Left lung (tissue), 10 donors: ENCODE data around the gene SPTBN4. TPM values are rescaled to one million over a fixed set of nuclear protein-coding genes. Genes with fewer than 3 reads are reported as not detected.
"Not testable (repeated sequence)": the region's sequence is repeated elsewhere in the genome, so short reads cannot be mapped to it uniquely, and the experiment has no call there.

Experiments
- ATAC-seq: fragments of 200-7000 bp; cut with Tn5 transposase; one replicate; pipeline ENCODE4 v1.9.1; 2020; ENCODE audit warnings: moderate library complexity
- DNase-seq, 4 donors: peaks; one replicate each; pipeline ENCODE4 v3.0.0-alpha.2; 2013 to 2020
- H3K27ac ChIP-seq, 2 donors: fragments of 200-600 bp; sonication (generic) in 1 of 2; one replicate each; pipeline versions ENCODE4 v1.5.0 to v1.8.0; 2020 to 2021
- H3K27me3 ChIP-seq, 2 donors: fragments of 200-600 bp; sonication (generic) in 1 of 2; one replicate each; pipeline versions ENCODE4 v1.5.0 to v1.8.0; 2020 to 2021
- H3K36me3 ChIP-seq, 2 donors: fragments of 200-600 bp; sonication (generic) in 1 of 2; one replicate each; pipeline versions ENCODE4 v1.5.0 to v1.8.0; 2020 to 2021
- H3K4me1 ChIP-seq, 2 donors: fragments of 200-600 bp; one replicate each; pipeline ENCODE4 v1.8.0; 2021
- H3K4me3 ChIP-seq, 2 donors: fragments of 200-600 bp; sonication (generic) in 1 of 2; one replicate each; pipeline versions ENCODE4 v1.5.0 to v1.8.0; 2020 to 2021; ENCODE audit warnings: mild to moderate bottlenecking in 1 of 2
- H3K9me3 ChIP-seq, 2 donors: fragments of 200-600 bp; sonication (generic) in 1 of 2; one replicate each; pipeline versions ENCODE4 v1.5.0 to v1.8.0; 2020 to 2021
- CTCF ChIP-seq, 2 donors: fragments of 200-600 bp; sonication (generic) in 1 of 2; IDR thresholded peaks; one replicate each; pipeline versions ENCODE4 v1.5.0 to v1.8.0; 2021; ENCODE audit warnings: antibody characterized with exemption in 2 of 2
- intact Hi-C, 2 donors: fragments of 100-400 bp; cut with DNase I; formaldehyde crosslinking; loops; one replicate each; pipeline versions ENCODE4 v1.11.2 to v1.14.2; 2022
- polyA plus RNA-seq, 6 donors: library from polyadenylated mRNA; unstranded; fragments of 120-200 nt; gene quantifications; one replicate each; pipeline ENCODE4 v1.2.1, GENCODE V29; 2013; ENCODE audit not compliant: insufficient read length in 6 of 6
- total RNA-seq, 2 donors: library from RNA; stranded (reverse); fragmentation: NEBNext Ultra II Directional; extraction: Animal tissue kit (Norgen Biotek cat#: 25700); gene quantifications; one replicate each; pipeline ENCODE4 v1.2.1, GENCODE V29; 2021
- donor health status: DM: no; HTN: yes; CAD: no.
- donor health status: DM: no; HTN: no; CAD: no.

SPTBN4 gene
- total and polyA plus RNA-seq, 8 donors = 0.42 to 2.5 (median 1.3) TPM

DNA sequence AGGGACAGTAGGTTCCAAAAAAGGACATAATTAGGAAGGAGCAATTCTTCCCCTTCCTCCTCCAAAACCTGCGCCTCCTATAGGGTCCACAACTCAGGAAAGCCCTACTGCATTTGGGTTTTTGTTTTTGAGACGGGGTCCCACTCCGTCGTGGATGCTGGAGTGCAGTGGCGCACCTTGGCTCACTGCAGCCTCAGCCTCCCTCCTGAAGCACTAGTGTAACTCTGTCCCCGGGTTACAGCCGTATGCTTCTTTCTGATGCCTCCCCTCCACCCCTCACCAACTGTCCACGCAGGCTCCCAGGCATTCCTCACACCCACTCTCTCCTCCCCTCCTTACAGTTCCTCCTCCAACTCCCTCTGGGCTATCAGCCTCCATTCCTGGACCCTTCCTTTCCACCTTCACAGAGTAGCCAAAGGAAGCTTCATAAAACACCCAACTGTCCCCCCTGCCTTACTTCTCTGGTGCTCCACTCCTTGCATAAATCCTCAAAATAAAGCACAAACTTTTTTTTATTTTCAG, 20.5 kb upstream of the SPTBN4 start:
- DNase-seq = no peak
- H3K9me3 ChIP-seq = no peaks in the 10 kb centered on the region
- intact Hi-C loops = no loop called here
- H3K4me1 ChIP-seq = peaks cover 7 to 21% of the 10 kb centered on the region in 2 donors
- peaks cover 0 to 51% of the 10 kb centered on the region in 2 donors for H3K36me3 ChIP-seq
- no peak overlapping the region for H3K4me3 ChIP-seq
- H3K27ac ChIP-seq = no peak overlapping the region
- H3K27me3 ChIP-seq = no peaks in the 10 kb centered on the region
- no peak for ATAC-seq
- no peak for TF ChIP-seq CTCF (IDR thresholded peaks at IDR 0.05)

DNA sequence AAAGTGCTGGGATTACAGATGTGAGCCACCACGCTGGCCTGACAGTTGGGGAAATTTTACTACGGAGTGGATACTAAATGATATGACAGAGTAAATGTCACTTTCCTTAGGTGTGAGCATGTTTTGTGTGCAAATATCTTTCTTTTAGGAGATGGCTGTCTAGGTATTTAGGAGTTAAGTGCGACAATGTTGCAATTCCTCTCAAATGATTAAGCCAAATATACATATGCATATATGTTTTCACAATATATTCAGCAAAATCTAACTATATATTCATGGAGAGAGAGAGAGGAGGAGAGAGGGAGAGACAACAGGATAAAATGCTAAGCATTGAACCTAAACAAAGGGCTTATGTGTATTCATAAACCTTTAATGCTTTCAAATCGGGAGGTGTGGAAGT, 17.3 kb upstream of the SPTBN4 start:
- H3K9me3 ChIP-seq = no peaks in the 10 kb centered on the region
- ATAC-seq (no peak), DNase-seq (no peak)
- no peak overlapping the region for H3K27ac ChIP-seq
- peaks cover 0 to 6% of the 10 kb centered on the region in 2 donors for H3K4me1 ChIP-seq
- no peaks in the 10 kb centered on the region for H3K27me3 ChIP-seq
- H3K36me3 ChIP-seq = peaks cover 0 to 63% of the 10 kb centered on the region in 2 donors
- intact Hi-C loops = no loop called here
- H3K4me3 ChIP-seq = no peak overlapping the region
- no peak for TF ChIP-seq CTCF (IDR thresholded peaks at IDR 0.05)

DNA sequence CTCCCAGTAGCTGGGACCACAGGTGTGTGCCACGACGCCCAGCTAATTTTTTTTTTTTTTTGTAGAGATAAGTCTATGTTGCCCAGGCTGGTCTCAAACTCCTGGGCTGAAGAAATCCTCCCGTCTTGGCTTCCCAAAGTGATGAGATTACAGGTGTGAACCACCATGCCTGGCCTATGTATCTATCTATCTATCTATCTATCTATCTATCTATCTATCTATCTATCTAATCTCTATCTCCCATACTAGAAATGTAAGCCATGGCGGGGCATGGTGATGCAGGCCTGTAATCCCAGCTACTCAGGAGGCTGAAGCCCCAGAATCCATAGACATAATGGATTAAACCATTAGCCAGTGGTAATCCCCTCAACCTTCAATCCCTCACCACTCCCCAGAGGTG, 16.1 kb upstream of the SPTBN4 start:
- H3K27me3 ChIP-seq = no peaks in the 10 kb centered on the region
- peaks cover 0 to 74% of the 10 kb centered on the region in 2 donors for H3K36me3 ChIP-seq
- ATAC-seq = no peak

DNA sequence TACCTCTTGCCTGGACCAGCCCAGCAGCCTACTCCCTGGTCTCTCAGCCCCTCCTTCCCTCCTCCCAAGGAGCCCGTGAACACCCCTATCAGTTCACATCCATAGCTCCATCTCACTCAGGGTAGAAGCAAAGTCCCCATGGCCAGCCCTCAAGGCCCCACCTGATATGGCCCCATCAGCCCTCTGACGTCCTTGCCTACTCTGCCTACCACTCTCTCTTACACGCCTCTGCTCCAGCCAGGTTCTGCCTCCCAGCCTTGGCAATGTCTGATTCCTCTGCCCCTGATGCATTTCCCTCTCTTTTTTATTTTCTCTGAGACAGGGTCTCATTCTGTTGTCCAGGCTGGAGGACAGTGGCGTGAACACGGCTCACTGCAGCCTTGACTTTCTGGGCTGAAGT, 14.8 kb upstream of the SPTBN4 start:
- ATAC-seq = no peak

More for the DNA sequence above, 16.1 kb upstream of the SPTBN4 start:
- no peak for DNase-seq
- no peak for TF ChIP-seq CTCF (IDR thresholded peaks at IDR 0.05)
- no peaks in the 10 kb centered on the region for H3K4me1 ChIP-seq
- H3K27ac ChIP-seq = no peak overlapping the region
- no peaks in the 10 kb centered on the region for H3K9me3 ChIP-seq
- intact Hi-C loops = no loop called here
- H3K4me3 ChIP-seq = no peak overlapping the region

GRCh38 chr19:40453151-40453735, 13.6 kb upstream of the SPTBN4 start:
- Histone ChIP-seq H3K4me3 (no peak overlapping the region), H3K27ac (no peak overlapping the region), H3K27me3 (no peaks in the 10 kb centered on the region), H3K9me3 (no peaks in the 10 kb centered on the region), H3K36me3 (peaks cover 0 to 81% of the 10 kb centered on the region in 2 donors), H3K4me1 (no peaks in the 10 kb centered on the region)
- ATAC-seq (no peak), DNase-seq (no peak)
- TF ChIP-seq CTCF (IDR thresholded peaks at IDR 0.05) = no peak
- intact Hi-C loops = no loop called here

More for the DNA sequence above, 14.8 kb upstream of the SPTBN4 start:
- Histone ChIP-seq H3K27me3 (no peaks in the 10 kb centered on the region), H3K27ac (no peak overlapping the region), H3K36me3 (peaks cover 0 to 81% of the 10 kb centered on the region in 2 donors), H3K4me3 (no peak overlapping the region), H3K4me1 (no peaks in the 10 kb centered on the region), H3K9me3 (no peaks in the 10 kb centered on the region)
- no peak for DNase-seq
- TF ChIP-seq CTCF (IDR thresholded peaks at IDR 0.05) = no peak
- intact Hi-C loops = no loop called here

GRCh38 chr19:40453943-40454342, 12.9 kb upstream of the SPTBN4 start:
- H3K27ac ChIP-seq, intact Hi-C loops, ATAC-seq: not testable (repeated sequence)

More at GRCh38 chr19:40453943-40454342, 12.9 kb upstream of the SPTBN4 start:
- H3K36me3 ChIP-seq = peaks cover 0 to 82% of the 10 kb centered on the region in 2 donors
- not testable (repeated sequence) for H3K4me3 ChIP-seq, H3K9me3 ChIP-seq, DNase-seq, H3K4me1 ChIP-seq, H3K27me3 ChIP-seq
